Fibroblast of lung (primary cell): ENCODE measurements around the gene BMP8A.

Source experiments
- EZH2 ChIP-seq: IDR thresholded peaks from 2 replicates; pipeline ENCODE4 v1.5.1; 2012; ENCODE audit warnings: low read length, control low read depth, mild to moderate bottlenecking; ENCODE audit errors: missing control alignments
- TF ChIP-seq, protein P1 (sequence below), 2 donors: IDR thresholded peaks in 1 of 2; conservative IDR thresholded peaks in 1 of 2; 1 replicate in 1 of 2; 2 replicates in 1 of 2; pipeline ENCODE4 v1.5.1; 2011 to 2012; ENCODE audit warnings: low read length in 2 of 2, control low read depth in 1 of 2, inconsistent platforms in 1 of 2, low read depth in 1 of 2, mild to moderate bottlenecking in 1 of 2

- TF ChIP-seq, protein P1, sequence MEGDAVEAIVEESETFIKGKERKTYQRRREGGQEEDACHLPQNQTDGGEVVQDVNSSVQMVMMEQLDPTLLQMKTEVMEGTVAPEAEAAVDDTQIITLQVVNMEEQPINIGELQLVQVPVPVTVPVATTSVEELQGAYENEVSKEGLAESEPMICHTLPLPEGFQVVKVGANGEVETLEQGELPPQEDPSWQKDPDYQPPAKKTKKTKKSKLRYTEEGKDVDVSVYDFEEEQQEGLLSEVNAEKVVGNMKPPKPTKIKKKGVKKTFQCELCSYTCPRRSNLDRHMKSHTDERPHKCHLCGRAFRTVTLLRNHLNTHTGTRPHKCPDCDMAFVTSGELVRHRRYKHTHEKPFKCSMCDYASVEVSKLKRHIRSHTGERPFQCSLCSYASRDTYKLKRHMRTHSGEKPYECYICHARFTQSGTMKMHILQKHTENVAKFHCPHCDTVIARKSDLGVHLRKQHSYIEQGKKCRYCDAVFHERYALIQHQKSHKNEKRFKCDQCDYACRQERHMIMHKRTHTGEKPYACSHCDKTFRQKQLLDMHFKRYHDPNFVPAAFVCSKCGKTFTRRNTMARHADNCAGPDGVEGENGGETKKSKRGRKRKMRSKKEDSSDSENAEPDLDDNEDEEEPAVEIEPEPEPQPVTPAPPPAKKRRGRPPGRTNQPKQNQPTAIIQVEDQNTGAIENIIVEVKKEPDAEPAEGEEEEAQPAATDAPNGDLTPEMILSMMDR (conservative IDR thresholded peaks at IDR 0.05 in 1 of 2, IDR thresholded peaks at IDR 0.05 in 1 of 2; ENCODE audit: low read depth in 1 of 2, low read length in 2 of 2) = no peak
- no peak for TF ChIP-seq EZH2
These were observed 72.2 kb downstream of the BMP8A start for GRCh38 chr1:39563669-39564068.
